ENCODE measurements around the gene GPA33.

GPA33 gene, protein sequence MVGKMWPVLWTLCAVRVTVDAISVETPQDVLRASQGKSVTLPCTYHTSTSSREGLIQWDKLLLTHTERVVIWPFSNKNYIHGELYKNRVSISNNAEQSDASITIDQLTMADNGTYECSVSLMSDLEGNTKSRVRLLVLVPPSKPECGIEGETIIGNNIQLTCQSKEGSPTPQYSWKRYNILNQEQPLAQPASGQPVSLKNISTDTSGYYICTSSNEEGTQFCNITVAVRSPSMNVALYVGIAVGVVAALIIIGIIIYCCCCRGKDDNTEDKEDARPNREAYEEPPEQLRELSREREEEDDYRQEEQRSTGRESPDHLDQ

DNA sequence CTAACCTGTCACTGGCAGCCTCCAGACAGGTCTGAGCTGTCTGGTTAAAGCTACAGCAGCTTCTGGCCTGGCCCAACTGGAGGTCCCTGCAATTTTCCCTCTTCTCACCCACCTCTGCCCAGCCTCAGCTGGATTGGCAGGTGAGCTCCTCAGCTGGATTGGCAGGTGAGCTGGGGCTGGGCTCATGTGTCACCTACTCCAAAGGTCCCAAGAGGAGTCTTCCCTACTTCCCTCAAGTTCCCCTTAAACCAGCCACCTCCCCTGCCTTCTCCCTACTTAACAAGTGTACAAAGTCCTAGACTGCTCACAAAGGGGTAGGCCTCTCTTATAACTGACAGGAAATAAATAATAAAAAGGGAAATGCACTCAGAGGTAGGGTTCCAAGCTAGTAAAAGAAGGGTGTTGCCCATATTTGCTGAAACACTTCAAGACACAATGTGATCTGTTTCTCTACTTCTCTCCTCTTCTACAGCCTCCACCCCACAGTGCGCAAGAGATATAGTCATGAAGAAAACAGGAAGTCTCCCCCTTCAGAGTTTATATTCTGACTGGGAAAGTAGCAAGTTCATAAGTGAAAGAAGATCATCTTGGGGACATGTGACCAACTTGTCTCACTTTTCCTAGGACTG, at the start of gene GPA33:
Gene GPA33, minus strand, starts transcription at position 64 of the 629 bp plus-strand sequence. CDS start 90 bp downstream, outside the sequence.
- DNase-seq (ENCODE audit: low read depth), result no peak

DNA sequence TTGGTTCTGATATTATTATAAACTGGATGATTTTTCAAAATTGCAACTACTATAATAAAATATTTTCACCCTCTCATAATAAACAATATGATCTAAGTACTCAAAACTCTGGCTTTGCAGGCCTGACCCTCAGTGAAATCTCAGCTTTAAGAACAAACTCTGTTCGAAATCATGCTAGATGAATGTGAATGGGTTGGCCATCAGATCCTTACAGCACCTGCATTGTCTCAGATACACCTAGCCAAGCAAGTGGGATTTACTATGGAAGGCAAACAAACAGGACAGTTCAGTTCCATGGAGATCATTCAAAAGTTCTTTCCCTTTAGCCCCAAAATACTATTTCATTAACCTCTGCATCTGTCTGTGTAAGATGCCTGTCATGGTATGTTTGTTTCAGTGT, 48.5 kb upstream of the GPA33 start:
- DNase-seq (ENCODE audit: low read depth), result no peak

DNA sequence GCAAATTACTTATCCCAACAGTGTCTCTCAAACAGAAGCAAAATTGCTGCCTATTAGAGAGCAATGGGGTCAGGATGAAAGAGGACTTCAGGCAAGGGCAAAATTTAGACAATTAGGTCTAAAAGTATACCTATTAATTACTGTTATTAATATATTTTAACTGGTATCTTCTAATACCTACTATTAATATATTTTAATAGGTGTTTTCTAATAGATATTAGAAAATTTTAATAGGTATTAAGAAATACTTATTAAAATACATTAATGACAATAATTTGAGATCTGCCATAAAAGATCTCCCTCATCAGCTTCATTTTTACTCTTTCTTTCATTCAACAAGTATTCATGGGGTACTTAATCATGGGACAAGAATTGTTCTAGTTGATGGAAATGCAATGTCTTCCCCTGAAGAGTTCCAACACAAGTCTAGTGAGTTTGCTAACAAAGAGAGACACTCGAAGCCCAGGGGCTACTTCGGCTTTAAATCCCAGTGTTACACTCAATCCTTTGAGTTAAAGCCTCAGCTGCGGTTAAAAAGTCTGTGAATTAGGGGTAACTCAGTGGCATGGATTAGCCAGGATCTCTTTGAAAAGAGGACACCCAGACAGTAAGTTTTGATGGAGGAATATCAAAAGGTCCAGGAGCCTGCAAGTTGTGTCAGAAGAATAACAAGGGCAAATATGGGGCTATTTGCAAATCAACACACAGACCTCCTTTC, 47.8 kb upstream of the GPA33 start:
- no peak for DNase-seq (ENCODE audit: low read depth)

DNA sequence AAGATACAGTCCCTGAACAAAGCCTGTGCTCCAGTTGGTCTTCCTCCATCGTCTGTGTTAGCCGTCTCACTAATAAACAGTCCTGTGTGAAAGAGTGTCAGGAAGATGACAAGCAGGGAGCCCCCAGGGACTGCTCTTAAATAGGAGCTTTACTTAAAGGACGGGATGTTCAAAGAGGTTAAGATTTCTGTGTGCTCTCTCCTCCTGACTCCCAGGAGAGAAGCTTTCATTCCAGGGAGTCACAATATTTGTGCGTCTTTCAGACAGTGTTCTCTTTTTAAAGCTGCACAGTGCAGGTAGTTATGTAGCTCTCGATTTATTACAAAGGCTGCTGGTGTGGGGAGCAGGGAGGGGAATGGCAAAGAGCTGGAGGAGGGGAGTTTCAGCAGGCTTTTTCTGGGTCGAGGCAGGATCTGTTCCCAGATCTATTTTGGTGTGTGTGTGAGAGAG, 47.2 kb upstream of the GPA33 start:
- no peak for DNase-seq (ENCODE audit: low read depth)

DNA sequence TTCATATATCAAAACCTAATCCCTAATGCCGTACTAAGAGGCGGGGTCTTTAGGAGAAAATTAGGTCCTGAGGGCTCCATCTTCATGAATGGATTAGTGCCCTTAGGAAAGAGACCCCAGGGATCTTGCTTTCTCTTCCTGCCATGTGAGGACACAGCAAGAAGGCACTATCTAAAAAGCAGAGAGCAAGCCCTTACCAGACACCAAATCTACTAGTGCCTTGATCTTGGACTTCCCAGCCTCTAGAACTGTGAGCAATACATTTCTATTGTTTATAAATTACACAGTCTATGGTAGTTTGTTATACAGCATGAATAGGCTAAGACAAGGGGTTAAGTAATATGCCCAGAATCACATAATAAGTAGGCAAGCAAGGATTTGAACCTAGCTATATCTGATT, 46.6 kb upstream of the GPA33 start:
- no peak for DNase-seq (ENCODE audit: low read depth)

DNA sequence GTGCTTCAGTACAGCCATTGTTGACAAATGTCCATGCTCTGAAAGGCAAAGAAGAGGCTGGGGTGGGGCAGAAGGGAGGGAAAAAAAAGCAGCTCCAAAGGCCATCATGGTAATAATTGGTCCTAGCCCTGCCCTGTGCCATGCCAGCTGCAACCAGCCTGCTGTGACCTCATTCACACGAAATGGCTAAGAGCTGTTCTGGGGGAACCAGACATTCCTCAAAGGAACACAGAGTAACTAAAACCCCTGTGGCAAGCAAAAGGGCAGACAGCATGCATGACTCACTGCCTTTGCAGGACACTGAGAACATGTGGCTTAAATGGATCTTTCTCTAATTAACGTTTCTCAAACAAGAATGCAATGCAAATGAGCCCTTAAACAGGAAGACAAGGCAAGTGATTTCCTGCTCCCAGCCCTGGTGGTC, 46.0 kb upstream of the GPA33 start:
- no peak for DNase-seq (ENCODE audit: low read depth)

DNA sequence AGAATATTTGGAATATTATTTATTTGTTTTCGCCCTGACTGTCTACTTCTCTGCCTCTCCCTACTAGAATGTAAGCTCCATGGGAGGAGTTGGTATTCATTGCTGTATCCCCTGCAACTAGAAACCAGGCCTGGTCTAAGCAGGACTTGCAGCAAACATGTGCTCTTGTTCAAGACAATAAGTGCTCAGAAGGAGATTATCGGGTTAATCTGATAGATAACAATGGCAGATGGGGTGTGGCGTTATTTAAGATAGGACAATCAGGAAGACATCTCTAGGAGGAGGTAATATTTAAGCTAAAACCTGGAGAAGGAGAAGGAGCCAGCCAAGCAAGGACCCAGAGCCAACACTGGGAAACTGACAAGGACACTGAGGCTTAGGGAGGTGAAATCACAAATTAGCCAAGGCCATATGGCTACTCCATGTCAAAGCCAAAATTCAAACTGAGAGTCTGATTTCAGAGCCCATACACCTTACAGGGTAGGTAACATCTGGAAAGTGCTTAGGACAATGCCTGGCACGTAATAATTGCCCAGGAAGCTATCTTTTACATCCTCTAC, 45.2 kb upstream of the GPA33 start:
- DNase-seq (ENCODE audit: low read depth), result no peak

DNA sequence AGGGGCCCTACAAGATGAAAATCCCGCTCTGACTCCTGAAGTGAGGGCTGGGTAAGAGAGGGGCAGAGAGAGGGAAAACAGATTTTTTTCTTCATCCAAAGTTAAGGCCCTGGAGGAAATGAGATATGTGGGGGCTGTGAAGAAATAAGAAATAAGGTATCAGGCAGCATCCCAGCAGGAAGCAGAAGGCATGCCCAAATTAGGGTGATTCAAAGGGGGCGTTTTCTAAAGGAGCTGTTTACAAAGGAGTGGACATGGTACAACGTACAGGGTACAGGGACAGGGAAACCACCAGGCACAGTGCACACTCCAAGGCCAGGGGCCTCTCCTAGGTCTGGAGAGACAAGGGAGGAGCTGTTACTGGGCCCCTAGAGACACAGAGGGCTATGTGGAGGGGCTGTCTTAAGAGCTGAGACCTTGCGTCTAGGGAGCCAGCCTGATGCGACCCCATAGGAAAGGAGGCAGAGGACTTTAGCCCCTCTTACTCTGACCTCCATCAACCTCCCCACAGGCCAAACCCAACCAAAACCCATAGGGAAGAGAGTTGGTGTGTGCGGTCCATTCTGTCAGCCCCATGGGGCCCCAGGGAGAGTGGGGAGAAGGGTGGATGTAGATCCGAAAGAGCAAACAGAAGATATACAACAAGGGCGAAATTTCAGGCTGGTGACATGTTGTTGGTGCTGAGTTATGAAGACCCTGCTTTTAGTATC, 42.3 kb upstream of the GPA33 start:
- DNase-seq (ENCODE audit: low read depth), result no peak

DNA sequence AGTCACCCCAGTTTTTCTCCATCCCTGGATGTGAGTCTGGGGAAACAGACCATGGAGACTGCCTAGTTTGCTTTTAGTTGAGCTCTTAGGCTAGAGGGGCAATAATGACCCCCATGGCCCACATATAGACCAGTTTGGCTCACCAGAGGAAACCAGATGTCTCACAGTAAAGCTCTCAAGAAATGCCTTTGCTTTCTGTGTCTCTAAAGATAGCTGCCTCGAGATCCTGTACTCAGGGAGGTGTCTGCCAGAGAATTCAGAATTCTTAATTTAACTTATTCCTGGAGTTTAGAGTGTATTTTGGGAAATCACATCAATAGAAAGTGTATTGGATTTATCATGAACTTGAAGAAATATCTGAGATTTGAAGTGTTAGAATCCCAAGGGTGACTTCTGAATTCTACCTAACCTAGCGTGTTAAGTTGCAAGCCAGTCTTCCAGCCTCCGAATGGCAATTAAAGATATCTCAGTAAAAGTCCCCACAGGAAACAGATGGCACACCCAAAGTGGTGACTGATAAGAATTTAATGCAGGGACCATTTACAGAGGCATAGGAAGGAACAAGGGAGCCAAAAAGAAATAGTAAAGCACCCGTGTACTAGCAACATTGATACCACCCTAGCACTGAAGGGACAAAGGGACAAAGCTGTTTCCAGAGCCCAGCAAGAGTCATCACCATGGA, 40.8 kb upstream of the GPA33 start:
- no peak for DNase-seq (ENCODE audit: low read depth)

DNA sequence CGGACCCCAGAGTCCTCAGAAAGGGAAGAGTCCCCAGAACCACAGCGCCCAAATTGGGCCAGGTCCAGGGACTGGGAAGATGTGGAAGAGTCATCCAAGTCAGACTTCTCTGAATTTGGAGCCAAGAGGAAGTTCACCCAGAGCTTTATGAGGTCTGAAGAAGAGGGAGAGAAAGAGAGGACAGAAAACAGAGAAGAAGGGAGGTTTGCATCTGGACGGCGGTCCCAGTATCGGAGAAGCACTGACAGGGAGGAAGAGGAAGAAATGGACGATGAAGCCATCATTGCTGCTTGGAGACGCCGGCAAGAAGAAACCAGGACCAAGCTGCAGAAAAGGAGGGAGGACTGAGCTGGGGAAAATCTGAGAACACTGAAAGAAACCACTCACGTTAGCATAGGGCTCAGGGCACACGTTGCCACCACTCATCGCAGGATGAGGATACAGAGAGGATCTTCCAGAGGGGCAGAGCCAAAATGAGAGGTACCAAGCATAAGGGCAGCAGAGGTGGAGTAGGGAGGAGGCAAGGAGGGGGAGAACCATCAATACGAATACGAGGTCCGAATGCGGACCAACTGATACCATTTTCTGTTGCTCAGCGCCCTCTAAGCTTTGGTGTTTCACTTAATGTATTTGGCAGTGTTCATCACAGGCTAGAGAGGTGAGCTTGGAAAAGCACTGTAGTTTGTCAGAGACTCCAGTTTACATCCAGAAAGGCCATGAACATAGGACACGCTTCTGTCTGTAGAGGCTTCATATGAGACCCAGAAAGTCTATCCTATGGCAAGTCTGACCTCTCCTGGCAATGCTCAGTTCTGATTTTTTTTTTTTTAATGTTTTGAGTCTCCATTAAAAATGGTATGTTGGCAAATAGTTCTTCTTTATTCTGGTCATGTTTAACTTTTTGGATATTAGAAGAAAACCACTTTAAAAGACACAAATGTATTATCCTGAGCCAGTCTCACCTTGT, 38.4 kb upstream of the GPA33 start:
- DNase-seq (ENCODE audit: low read depth), result no peak

DNA sequence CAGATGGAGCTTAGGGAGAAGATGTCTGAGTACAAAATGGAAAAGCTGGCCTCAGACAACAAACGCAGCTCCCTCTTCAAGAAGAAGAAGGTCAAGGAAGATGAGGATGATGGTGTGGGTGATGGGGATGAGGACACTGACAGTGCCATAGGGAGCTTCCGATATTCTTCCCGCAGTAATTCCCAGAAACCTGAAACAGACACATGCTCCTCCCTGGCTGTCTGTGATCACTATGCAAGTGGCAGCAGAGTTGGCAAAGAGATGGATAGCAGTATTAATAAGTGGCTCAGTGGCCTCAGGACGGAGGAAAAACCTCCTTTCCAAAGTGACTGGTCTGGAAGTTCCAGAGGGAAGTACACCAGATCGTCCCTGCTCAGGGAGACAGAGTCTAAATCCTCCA, 37.5 kb upstream of the GPA33 start:
- DNase-seq (ENCODE audit: low read depth), result no peak

DNA sequence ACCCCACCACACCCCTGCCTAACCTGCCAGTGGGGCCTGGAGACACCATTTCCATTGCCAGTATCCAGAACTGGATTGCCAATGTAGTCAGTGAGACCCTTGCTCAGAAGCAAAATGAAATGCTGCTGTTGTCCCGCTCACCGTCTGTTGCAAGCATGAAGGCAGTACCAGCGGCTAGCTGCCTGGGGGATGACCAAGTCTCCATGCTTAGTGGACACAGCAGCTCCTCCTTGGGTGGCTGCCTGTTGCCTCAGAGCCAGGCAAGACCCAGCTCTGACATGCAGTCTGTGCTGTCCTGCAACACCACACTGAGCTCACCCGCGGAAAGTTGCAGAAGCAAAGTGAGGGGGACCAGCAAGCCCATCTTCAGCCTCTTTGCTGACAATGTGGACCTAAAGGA, 37.1 kb upstream of the GPA33 start:
- DNase-seq (ENCODE audit: low read depth), result no peak

DNA sequence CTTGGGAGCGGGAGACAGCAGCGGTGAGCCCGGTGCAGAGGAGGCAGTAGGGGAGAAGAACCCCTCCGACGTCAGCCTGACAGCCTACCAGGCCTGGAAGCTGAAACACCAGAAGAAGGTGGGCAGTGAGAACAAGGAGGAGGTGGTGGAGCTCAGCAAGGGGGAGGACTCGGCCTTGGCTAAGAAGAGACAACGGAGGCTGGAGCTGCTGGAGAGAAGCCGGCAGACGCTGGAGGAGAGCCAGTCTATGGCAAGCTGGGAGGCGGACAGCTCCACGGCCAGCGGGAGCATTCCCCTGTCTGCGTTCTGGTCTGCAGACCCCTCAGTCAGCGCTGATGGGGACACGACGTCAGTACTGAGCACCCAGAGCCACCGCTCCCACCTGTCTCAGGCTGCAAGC, 36.6 kb upstream of the GPA33 start:
- DNase-seq (ENCODE audit: low read depth), result no peak

DNA sequence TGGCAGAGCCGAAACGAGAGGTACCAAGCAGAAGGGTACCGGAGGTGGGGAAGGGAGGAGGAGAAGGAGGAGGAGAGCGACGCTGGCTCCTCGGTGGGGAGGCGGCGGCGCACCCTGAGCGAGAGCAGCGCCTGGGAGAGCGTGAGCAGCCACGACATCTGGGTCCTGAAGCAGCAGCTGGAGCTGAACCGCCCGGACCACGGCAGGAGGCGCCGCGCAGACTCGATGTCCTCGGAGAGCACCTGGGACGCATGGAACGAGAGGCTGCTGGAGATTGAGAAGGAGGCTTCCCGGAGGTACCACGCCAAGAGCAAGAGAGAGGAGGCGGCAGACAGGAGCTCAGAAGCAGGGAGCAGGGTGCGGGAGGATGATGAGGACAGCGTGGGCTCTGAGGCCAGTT, 36.1 kb upstream of the GPA33 start:
- DNase-seq (ENCODE audit: low read depth), result no peak

DNA sequence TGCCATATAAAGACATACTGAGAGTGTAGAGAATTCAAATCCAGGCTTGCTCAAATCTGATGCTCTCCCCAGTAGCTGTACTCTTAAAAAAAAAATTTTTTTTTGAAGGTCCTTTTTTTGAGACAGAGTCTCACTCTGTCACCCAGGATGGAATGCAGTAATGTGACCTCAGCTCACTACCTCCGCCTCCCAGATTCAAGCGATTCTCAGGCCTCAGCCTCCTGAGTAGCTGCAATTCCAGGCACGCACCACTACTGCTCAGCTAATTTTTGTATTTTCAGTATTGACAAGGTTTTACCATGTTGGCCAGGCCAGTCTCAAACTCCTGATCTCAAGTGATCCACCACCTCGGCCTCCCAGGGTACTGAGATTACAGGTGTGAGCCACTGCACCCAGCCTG, 32.4 kb upstream of the GPA33 start:
- DNase-seq (ENCODE audit: low read depth), result no peak

DNA sequence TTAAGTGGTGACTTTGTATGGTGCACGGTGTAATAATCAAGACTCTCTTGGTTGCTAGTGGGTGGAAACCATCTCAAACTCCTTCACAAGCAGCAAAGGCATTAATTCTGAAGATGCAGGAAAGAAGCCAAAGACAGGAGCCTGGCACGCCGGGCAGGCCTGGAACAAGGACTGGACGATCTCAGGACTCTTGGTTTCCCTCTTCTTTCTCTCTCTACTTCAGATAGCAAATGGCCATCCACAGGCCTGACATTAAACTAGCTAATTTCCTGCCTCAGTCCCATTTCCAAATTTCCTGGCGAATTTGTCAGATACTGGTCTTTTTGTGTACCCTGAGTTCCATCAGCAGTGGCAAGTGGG, 31.9 kb upstream of the GPA33 start:
- no peak for DNase-seq (ENCODE audit: low read depth)

DNA sequence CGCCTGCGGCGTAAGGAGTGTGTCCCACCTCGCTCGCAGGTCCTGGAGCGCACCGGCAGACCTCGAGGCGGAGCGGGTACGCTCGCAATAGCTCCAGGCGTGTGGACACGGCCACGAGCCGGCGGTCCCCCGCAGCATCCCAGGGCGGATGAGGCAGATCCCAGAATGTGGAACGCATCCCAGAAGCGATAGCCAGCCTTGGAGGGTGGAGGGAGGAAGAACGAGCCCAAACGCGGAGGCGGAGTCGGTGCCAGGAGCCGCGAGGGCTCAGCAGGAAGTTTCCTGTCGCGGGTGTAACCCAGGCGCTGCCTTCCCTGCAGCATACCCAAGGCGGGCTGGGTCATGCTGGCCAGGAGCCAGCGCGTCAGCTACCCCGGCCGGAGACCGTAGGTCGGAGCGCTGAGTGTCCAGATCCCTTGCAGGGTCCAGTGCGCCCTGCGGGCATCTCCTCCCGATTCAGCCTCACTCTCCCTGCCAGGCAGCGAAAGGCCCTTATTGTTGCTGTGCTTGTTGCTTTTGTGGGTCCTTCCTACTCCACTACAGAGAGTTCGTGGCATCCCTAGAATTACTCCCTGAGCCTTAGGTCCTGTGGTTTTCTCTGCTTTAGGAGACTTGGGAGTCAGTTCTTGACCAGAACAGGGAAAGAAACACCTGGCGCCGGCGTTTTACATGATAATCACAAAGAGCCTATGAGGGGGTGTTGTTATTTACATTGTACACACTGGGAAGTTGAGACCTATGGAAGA, 31.4 kb upstream of the GPA33 start:
- DNase-seq (ENCODE audit: low read depth), result no peak

DNA sequence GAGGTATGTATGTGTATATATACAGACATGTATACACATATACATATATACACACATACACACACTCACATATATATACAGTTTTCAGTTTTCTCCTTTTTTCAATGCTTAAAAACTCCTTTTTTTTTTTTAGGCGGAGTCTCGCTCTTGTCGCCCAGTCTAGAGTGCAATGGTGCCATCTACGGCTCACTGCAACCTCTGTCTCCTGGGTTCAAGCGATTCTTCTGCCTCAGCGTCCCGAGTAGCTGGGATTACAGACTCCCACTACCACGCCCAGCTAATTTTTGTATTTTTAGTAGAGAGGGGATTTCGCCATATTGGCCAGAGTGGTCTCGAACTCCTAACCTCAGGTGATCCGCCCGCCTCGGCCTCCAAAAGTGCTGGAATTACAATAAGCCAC, 30.7 kb upstream of the GPA33 start:
- no peak for DNase-seq (ENCODE audit: low read depth)

DNA sequence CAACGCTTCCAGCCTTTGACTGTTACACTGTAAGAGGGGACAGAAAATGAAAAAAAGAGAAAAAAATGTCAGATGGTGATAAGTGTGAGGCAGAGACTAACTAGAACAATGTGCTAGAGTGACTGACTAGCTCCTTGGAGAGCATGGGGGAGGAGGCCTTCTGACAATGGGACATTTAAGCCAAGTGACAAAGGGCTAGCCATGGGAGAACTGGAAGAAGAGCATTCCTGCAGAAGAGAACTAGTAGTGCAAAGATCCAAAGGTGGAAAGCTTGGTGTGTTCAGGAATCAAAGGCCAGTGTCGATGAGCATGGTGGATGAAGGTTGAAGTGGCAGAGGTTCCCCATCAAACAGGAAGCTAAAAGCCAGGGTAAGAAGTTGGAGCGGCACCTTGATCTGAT, 29.5 kb upstream of the GPA33 start:
- no peak for DNase-seq (ENCODE audit: low read depth)

DNA sequence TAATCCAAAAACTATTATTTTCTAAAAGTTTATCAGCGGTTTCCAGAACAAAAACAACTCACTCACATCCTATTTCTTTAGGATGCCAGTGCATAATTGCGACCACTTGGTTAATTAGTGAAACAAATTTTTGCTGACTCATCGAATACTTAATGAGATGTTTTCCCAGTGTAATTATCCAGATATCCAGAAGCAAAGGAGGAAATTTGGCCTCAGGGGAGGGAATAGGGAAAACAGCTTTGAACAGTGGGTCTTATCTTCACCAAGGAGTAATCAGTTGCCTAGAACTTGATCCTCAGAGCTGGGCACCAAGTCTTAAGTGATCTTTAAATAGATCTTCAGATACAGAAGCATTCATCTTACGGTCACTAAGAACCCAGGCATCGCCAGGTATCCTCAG, 28.0 kb upstream of the GPA33 start:
- no peak for DNase-seq (ENCODE audit: low read depth)

Data from stimulated activated CD8-positive, alpha-beta memory T cell treated with anti-CD3 and anti-CD28 coated beads, Interleukin-15, amount 100 ng/mL, for 1 hour (primary cell).